Gastroesophageal sphincter (tissue), 4 donors: ENCODE measurements around the gene CST9L. TPM values are rescaled to one million over a fixed set of nuclear protein-coding genes. Genes with fewer than 3 reads are reported as not detected.

Source experiments
- ATAC-seq: fragments of 150-250 bp; one replicate; pipeline ENCODE4 v1.9.1; 2016; ENCODE audit warnings: mild to moderate bottlenecking, moderate library complexity
- H3K27ac ChIP-seq, 4 donors: fragments of 200-600 bp; sonication (generic) in 3 of 4; 1 replicate in 3 of 4; 2 replicates in 1 of 4; pipeline ENCODE4 v1.5.1; 2016 to 2019
- H3K27me3 ChIP-seq: fragments of 200-600 bp; sonication (generic); one replicate; pipeline ENCODE4 v1.5.1; 2019
- H3K36me3 ChIP-seq, 2 donors: fragments of 200-600 bp; sonication (generic); one replicate each; pipeline ENCODE4 v1.5.1; 2019; ENCODE audit warnings: control low read depth in 1 of 2
- H3K4me1 ChIP-seq, 3 donors: fragments of 200-600 bp; sonication (generic); 1 replicate in 2 of 3; 2 replicates in 1 of 3; pipeline ENCODE4 v1.5.1; 2016 to 2019; ENCODE audit warnings: control low read depth in 2 of 3
- H3K4me3 ChIP-seq, 2 donors: fragments of 200-600 bp; sonication (generic); one replicate each; pipeline ENCODE4 v1.5.1; 2019; ENCODE audit warnings: mild to moderate bottlenecking in 1 of 2, moderate library complexity in 1 of 2
- H3K9me3 ChIP-seq, 3 donors: fragments of 200-600 bp; sonication (generic); one replicate each; pipeline ENCODE4 v1.5.1; 2017 to 2019; ENCODE audit warnings: control low read depth in 2 of 3
- EP300 ChIP-seq: sonication (generic); formaldehyde crosslinking; IDR thresholded peaks from one replicate; pipeline ENCODE4 v1.6.1; 2017; ENCODE audit warnings: antibody characterized with exemption, mild to moderate bottlenecking
- POLR2A ChIP-seq, 2 donors: fragments of 450-650 bp; IDR thresholded peaks; one replicate each; pipeline ENCODE4 v1.6.1; 2017; ENCODE audit warnings: antibody characterized with exemption in 2 of 2, mild to moderate bottlenecking in 2 of 2, moderate library complexity in 1 of 2
- POLR2AphosphoS5 ChIP-seq: sonication (generic); formaldehyde crosslinking; IDR thresholded peaks from one replicate; pipeline ENCODE4 v1.6.1; 2017; ENCODE audit warnings: antibody characterized with exemption
- WGBS, 2 donors: methylation state at CpG; one replicate each; pipeline ENCODE4 v1.1.5; 2018; ENCODE audit warnings: low coverage in 1 of 2; 5-methylcytosine and 5-hydroxymethylcytosine counted together
- total RNA-seq, 4 donors: library from RNA; depleted of rRNA; stranded (reverse); fragments of >200 nt; gene quantifications; one replicate each; pipeline ENCODE4 v1.1.0, GENCODE V29; 2016
- TF ChIP-seq, protein P1 (sequence below), 4 experiments: fragments of 200-600 bp in 2 of 4; fragments of 450-650 bp in 2 of 4; sonication (generic) in 1 of 4; IDR thresholded peaks; one replicate each; pipeline ENCODE4 v1.5.1; 2017 to 2019; ENCODE audit warnings: antibody characterized with exemption in 4 of 4, mild to moderate bottlenecking in 2 of 4, moderate library complexity in 2 of 4

CST9L gene
- total RNA-seq, 4 donors from 2014 or later, result not detected

DNA sequence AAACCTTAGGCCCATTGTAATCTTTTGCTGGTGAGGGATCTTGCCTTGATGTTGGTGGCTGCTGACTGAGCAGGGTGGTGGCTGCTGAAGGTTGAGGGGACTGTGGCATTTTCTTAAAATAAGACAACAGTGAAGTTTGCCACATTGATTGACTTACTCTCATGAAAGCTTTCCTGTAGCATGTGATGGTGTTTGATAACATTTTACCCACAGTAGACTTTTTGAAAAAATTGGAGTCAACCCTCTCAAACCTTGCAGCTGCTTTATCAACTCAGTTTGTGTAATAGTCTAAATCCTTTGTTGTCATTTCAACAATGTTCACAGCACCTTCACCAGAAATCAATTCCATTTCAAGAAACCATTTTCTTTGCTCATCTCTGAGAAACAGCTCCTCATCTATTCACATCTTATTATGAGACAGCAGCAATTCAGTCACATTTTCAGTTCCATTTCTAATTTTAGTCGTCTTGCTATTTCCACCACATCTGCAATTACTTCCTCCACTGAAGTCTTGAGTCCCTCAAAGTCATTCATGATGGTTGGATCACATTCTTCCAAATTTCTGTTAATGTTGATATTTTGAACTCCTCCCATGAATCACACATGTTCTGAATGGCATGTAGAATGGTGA lies 37.2 kb downstream of the CST9L start:
- H3K27ac ChIP-seq, result no peak overlapping the region
- WGBS, 2 donors, result 36 to 58% methylated on average over 1 of the region's 1 CpG
- no peak for ATAC-seq
- peaks cover 0 to 10% (median 0%) of the 10 kb centered on the region in 3 donors for H3K9me3 ChIP-seq
- H3K4me3 ChIP-seq, result no peak overlapping the region
- H3K36me3 ChIP-seq, result no peaks in the 10 kb centered on the region
- no peaks in the 10 kb centered on the region for H3K27me3 ChIP-seq
- TF ChIP-seq, protein P1, sequence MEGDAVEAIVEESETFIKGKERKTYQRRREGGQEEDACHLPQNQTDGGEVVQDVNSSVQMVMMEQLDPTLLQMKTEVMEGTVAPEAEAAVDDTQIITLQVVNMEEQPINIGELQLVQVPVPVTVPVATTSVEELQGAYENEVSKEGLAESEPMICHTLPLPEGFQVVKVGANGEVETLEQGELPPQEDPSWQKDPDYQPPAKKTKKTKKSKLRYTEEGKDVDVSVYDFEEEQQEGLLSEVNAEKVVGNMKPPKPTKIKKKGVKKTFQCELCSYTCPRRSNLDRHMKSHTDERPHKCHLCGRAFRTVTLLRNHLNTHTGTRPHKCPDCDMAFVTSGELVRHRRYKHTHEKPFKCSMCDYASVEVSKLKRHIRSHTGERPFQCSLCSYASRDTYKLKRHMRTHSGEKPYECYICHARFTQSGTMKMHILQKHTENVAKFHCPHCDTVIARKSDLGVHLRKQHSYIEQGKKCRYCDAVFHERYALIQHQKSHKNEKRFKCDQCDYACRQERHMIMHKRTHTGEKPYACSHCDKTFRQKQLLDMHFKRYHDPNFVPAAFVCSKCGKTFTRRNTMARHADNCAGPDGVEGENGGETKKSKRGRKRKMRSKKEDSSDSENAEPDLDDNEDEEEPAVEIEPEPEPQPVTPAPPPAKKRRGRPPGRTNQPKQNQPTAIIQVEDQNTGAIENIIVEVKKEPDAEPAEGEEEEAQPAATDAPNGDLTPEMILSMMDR (IDR thresholded peaks at IDR 0.05), result no peak
- TF ChIP-seq POLR2A (IDR thresholded peaks at IDR 0.05), result no peak
- TF ChIP-seq POLR2AphosphoS5, result no peak
- TF ChIP-seq EP300, result no peak
- H3K4me1 ChIP-seq, result no peaks in the 10 kb centered on the region

DNA sequence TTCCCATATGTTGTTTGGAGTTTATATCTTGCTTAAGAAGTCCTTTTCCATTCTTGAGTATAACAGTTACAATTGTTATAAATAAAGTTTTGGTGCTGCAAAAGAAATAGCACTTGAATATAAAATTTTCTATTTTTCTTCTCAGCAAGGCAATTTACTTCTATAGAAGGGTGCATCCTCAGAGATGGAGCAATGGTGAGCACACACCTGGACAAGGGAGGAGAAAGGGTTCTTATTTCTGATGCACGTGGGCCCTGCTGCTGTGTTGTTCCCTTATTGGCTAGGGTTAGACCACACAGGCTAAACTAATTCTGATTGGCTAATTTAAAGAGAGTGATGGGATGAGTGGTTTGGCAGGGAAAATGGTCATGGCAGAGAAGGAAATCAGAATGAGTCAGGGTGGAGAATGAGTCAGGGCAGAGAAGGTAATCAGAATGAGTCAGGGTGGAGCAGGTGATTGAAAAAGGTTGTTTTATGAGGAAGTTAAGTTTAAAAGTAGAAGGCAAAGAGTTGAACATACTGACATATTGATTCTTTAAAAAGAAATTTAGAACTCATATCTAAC lies 39.3 kb downstream of the CST9L start:
- no peak for ATAC-seq
- no peaks in the 10 kb centered on the region for H3K27me3 ChIP-seq
- no peaks in the 10 kb centered on the region for H3K4me1 ChIP-seq
- H3K4me3 ChIP-seq, result no peak overlapping the region
- H3K27ac ChIP-seq, result no peak overlapping the region
- H3K36me3 ChIP-seq, result no peaks in the 10 kb centered on the region
- TF ChIP-seq POLR2A (IDR thresholded peaks at IDR 0.05) (no peak), EP300 (no peak), POLR2AphosphoS5 (no peak)
- TF ChIP-seq, protein P1 (IDR thresholded peaks at IDR 0.05), result no peak
- 50 to 71% methylated on average over 1 of the region's 1 CpG for WGBS, 2 donors
- H3K9me3 ChIP-seq, result peaks cover 0 to 10% (median 0%) of the 10 kb centered on the region in 3 donors

DNA sequence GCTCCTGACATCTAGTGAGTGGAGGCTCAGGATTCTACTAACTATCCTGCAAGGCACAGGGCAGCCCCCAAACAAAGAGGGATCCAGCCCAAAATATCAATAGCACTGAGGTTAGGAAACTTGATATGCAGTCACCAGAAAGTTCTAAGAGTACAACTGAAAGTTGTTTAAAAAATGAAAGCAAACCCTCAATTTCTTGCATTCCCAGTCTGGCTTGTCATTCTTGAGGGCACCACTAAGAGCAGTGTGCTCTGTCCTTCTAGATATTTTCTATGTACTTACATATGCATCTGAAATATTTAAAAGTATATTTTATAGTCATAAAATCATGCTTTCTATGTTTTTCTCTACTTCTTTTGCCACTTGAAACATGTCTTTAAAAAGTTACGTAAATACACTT lies 41.4 kb downstream of the CST9L start:
- Histone ChIP-seq H3K4me3 (no peak overlapping the region), H3K27me3 (no peaks in the 10 kb centered on the region), H3K4me1 (no peaks in the 10 kb centered on the region), H3K36me3 (no peaks in the 10 kb centered on the region), H3K9me3 (peaks cover 0 to 10% (median 0%) of the 10 kb centered on the region in 3 donors), H3K27ac (no peak overlapping the region)
- TF ChIP-seq, protein P1 (IDR thresholded peaks at IDR 0.05), result no peak
- TF ChIP-seq EP300, result no peak
- 94 to 100% methylated on average over 1 of the region's 1 CpG for WGBS, 2 donors
- ATAC-seq, result no peak

DNA sequence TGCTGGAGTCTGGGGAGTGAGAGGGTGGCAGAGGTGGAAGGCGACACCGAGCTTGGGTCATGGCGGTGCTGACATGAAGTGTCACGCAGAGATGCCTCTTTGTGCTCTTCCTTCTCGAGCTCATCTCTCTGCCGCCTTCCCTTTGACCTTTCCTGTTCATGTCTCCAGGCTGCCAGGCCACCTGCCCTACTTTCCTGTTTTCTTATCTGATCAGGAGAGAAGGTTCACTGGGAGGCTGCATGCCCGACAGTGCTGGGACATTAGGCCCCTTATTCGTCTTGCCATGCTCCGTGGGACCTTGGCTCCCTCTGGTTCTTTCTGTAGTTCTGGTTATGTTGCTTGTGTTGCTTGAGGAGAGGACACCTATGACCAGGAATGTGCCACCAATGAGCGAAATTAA lies 44.1 kb downstream of the CST9L start:
- Histone ChIP-seq H3K27me3 (no peaks in the 10 kb centered on the region), H3K36me3 (no peaks in the 10 kb centered on the region), H3K4me3 (no peak overlapping the region), H3K9me3 (peaks cover 0 to 10% (median 0%) of the 10 kb centered on the region in 3 donors), H3K4me1 (no peaks in the 10 kb centered on the region), H3K27ac (no peak overlapping the region)
- WGBS, 2 donors, result 77 to 80% methylated on average over 2 to 10 of the region's 10 CpGs
- ATAC-seq, result no peak
- TF ChIP-seq EP300 (no peak), POLR2AphosphoS5 (no peak), POLR2A (IDR thresholded peaks at IDR 0.05) (no peak)
- TF ChIP-seq, protein P1 (IDR thresholded peaks at IDR 0.05), result no peak

DNA sequence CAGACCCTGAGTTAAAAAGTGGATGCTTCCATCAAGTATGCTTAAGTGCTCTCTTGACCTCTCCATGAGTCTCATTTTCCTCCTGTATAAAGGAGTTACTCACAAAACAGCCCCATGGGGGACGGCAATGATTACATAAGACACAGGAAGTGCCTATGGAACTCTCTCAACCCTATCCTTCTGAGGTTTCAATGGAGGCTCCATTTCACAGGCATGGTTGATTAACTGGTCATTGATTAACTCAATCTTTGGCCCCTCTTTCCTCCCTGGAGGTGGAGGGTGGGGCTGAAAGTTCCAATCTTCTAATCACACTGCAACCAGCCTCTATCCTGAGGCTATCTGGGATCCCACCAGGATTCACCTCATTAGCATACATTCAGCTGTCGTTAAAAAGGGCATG lies 48.1 kb downstream of the CST9L start:
- WGBS, 2 donors, result 57 to 100% methylated on average over 1 to 2 of the region's 2 CpGs
- Histone ChIP-seq H3K4me1 (no peaks in the 10 kb centered on the region), H3K27ac (no peak overlapping the region), H3K9me3 (no peaks in the 10 kb centered on the region), H3K4me3 (no peak overlapping the region), H3K27me3 (no peaks in the 10 kb centered on the region), H3K36me3 (no peaks in the 10 kb centered on the region)
- TF ChIP-seq EP300 (no peak), POLR2A (IDR thresholded peaks at IDR 0.05) (no peak), POLR2AphosphoS5 (no peak)
- TF ChIP-seq, protein P1 (IDR thresholded peaks at IDR 0.05), result no peak
- no peak for ATAC-seq
